Fibroblast of the aortic adventitia (primary cell): ENCODE measurements around the gene VWA8. TPM values are rescaled to one million over a fixed set of nuclear protein-coding genes. Genes with fewer than 3 reads are reported as not detected.
A peak's percentile ranks its signal among the peaks of the same experiment; 100 is the strongest.
"Not testable (repeated sequence)": the region's sequence is repeated elsewhere in the genome, so short reads cannot be mapped to it uniquely, and the experiment has no call there.

Source experiments
- DNase-seq: peaks from one replicate; pipeline ENCODE4 v3.0.0-alpha.2; 2010; ENCODE audit warnings: low read depth
- H3K4me3 ChIP-seq: 2 replicates; pipeline ENCODE4 v1.5.1; 2011; ENCODE audit warnings: low read depth, mild to moderate bottlenecking, control low read depth, low read length, moderate library complexity
- CTCF ChIP-seq: IDR thresholded peaks from 2 replicates; pipeline ENCODE4 v1.5.1; 2011; ENCODE audit warnings: mild to moderate bottlenecking, low read length, control low read depth, inconsistent platforms; ENCODE audit not compliant: insufficient read depth
- total RNA-seq: library from RNA; depleted of rRNA; stranded (reverse); fragments of >200 nt; gene quantifications from 2 replicates; pipeline ENCODE4 v1.2.3, GENCODE V29; 2012; ENCODE audit warnings: low replicate concordance

Gene VWA8
- total RNA-seq, 1 donor: 27.2 TPM

DNA sequence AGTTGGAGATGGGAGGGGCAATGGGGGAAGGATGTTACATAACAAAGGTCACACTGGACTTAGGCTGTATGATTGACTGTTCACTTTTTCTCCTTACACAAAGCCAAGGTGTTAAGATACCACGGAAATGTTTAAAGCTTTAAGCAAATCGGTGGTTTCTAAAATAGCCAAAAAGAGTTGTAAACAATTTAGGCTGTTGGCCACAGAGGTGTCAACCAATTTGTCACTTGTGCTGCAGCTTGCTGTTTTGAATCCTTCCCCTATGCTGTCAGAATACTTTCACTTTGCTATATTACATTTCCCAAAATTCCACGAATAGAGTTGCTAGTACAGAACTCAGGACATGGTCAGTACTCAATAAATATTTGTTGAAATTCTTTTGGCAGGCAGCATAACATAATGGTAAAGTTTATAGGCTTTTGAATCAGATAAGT, 149.3 kb downstream of the VWA8 start:
- no peak for DNase-seq
- no peak overlapping the region for H3K4me3 ChIP-seq
- TF ChIP-seq CTCF: no peak

- no peak overlapping the region for H3K4me3 ChIP-seq
- TF ChIP-seq CTCF: no peak
- DNase-seq: no peak
Measured at GRCh38 chr13:41809962-41810361, 150.9 kb downstream of the VWA8 start.

- DNase-seq: not testable (repeated sequence)
Measured at GRCh38 chr13:41803445-41803735, 157.5 kb downstream of the VWA8 start.

GRCh38 chr13:41802684-41803444, 158.0 kb downstream of the VWA8 start:
- DNase-seq: peak; percentile 72
- TF ChIP-seq CTCF: no peak

More at GRCh38 chr13:41803445-41803735, 157.5 kb downstream of the VWA8 start:
- not testable (repeated sequence) for H3K4me3 ChIP-seq

GRCh38 chr13:41802043-41802683, 158.7 kb downstream of the VWA8 start:
- DNase-seq: no peak
- TF ChIP-seq CTCF: no peak
- no peak overlapping the region for H3K4me3 ChIP-seq

More at GRCh38 chr13:41802684-41803444, 158.0 kb downstream of the VWA8 start:
- H3K4me3 ChIP-seq: no peak overlapping the region

DNA sequence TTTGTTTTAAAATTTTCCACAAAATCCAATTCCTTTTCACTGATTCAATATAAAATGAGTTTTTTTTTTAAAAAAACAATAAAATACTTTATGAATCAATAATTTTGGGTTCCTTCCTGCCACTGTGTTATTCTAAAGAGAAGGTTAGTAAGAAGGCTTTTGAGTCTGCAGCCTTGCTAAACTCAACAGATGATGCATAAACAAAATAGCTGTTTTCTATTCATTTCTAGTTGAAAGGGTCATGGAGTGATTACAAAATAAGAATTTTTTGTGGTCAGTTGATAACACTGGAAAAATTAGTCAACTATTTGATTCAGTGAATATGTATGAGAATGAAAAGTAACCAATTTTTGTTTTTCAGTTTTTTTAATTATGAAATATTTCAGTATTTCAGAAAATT, 169.9 kb downstream of the VWA8 start:
- peak; percentile 5 for DNase-seq
- H3K4me3 ChIP-seq: no peak overlapping the region
- TF ChIP-seq CTCF: no peak

DNA sequence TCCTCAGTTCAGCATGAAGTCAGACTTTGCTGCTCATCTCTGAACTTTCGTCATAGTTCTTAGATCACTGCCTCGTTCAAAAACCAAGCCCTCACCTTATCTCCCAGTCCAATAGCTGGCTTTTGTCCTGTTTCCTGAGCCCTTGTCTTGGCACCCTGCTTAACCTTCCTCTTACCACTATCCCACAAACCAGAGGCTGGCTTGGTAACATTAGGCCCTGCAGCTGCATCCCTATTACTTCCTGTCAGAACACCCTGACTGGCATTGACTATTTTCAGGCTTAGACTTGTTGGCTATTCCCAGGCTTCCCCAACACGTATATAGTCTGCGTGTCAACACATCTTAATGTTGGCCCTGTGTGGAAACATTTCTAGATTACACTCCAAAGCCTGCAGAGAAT, 172.4 kb downstream of the VWA8 start:
- no peak for TF ChIP-seq CTCF
- DNase-seq: no peak
- H3K4me3 ChIP-seq: no peak overlapping the region
